Keratinocyte (primary cell): ENCODE results near the gene POPDC2. TPM values are rescaled to one million over a fixed set of nuclear protein-coding genes. Genes with fewer than 3 reads are reported as not detected.

ENCODE experiments used
- DNase-seq: peaks from one replicate; pipeline ENCODE4 v3.0.0-alpha.2; 2011; ENCODE audit warnings: low read depth, missing footprints, low spot score
- FAIRE-seq: peaks from 2 replicates; lab custom pipeline; 2011; peaks lifted over from hg19 to GRCh38; lab: Jason Lieb, UNC
- H2AFZ ChIP-seq: 2 replicates; pipeline ENCODE4 v1.6.0; 2012; ENCODE audit warnings: low read length, control low read depth, inconsistent platforms; ENCODE audit not compliant: control insufficient read depth
- H3K27ac ChIP-seq: 2 replicates; pipeline ENCODE4 v1.5.1; 2011; ENCODE audit warnings: low read length; ENCODE audit not compliant: control insufficient read depth, insufficient read depth
- H3K27me3 ChIP-seq: 3 replicates; pipeline ENCODE4 v1.6.0; 2011; ENCODE audit warnings: low read length; ENCODE audit not compliant: control insufficient read depth, insufficient read depth; ENCODE audit errors: extremely low read depth
- H3K36me3 ChIP-seq, 2 experiments: 2 replicates in 1 of 2; 3 replicates in 1 of 2; pipeline ENCODE4 v1.5.1; 2011; ENCODE audit warnings: low read length in 2 of 2, mild to moderate bottlenecking in 1 of 2; ENCODE audit not compliant: control insufficient read depth in 2 of 2, insufficient read depth in 2 of 2; ENCODE audit errors: extremely low read depth in 1 of 2
- H3K4me1 ChIP-seq: 3 replicates; pipeline ENCODE4 v1.5.1; 2011; ENCODE audit warnings: low read length; ENCODE audit not compliant: control insufficient read depth, insufficient read depth; ENCODE audit errors: extremely low read depth
- H3K4me2 ChIP-seq: 3 replicates; pipeline ENCODE4 v1.6.0; 2011; ENCODE audit warnings: low read depth, low read length; ENCODE audit not compliant: control insufficient read depth, insufficient read depth; ENCODE audit errors: extremely low read depth
- H3K4me3 ChIP-seq, 3 experiments: fragments of 200-600 bp in 1 of 3; sonication (generic) in 1 of 3; 2 replicates in 2 of 3; 3 replicates in 1 of 3; pipeline ENCODE4 v1.5.1; 2011 to 2016; ENCODE audit warnings: low read length in 3 of 3, mild to moderate bottlenecking in 3 of 3, control low read depth in 2 of 3, inconsistent platforms in 1 of 3, low read depth in 1 of 3, mixed read lengths in 1 of 3, mixed run types in 1 of 3, moderate library complexity in 1 of 3; ENCODE audit not compliant: control insufficient read depth in 2 of 3, insufficient read depth in 2 of 3; ENCODE audit errors: extremely low read depth in 1 of 3
- H3K79me2 ChIP-seq: 2 replicates; pipeline ENCODE4 v1.6.0; 2012; ENCODE audit warnings: low read length; ENCODE audit not compliant: control insufficient read depth, insufficient read depth
- H3K9ac ChIP-seq: 3 replicates; pipeline ENCODE4 v1.6.0; 2011; ENCODE audit warnings: low read length; ENCODE audit not compliant: control insufficient read depth, insufficient read depth; ENCODE audit errors: extremely low read depth
- H3K9me1 ChIP-seq: 3 replicates; pipeline ENCODE4 v1.6.0; 2011; ENCODE audit warnings: low read length; ENCODE audit not compliant: control insufficient read depth, insufficient read depth; ENCODE audit errors: extremely low read depth
- H3K9me3 ChIP-seq: 2 replicates; pipeline ENCODE4 v1.5.1; 2012; ENCODE audit warnings: low read depth, low read length; ENCODE audit not compliant: control insufficient read depth
- H4K20me1 ChIP-seq: 3 replicates; pipeline ENCODE4 v1.6.0; 2011; ENCODE audit warnings: low read length; ENCODE audit not compliant: control insufficient read depth, insufficient read depth; ENCODE audit errors: extremely low read depth
- EZH2 ChIP-seq: IDR thresholded peaks from one replicate; pipeline ENCODE4 v1.6.1; 2012; ENCODE audit warnings: inconsistent platforms, mild to moderate bottlenecking, low read length, moderate library complexity
- dilution Hi-C: fragments of 300-500 bp; cut with MboI; formaldehyde crosslinking; loops from one replicate; pipeline ENCODE4 v1.7.0; 2020; ENCODE audit warnings: low sequenced_read_pairs; ENCODE audit not compliant: extremely low pct_ligation_motif_present
- polyA plus RNA-seq, 5 experiments: library from polyadenylated mRNA; depleted of rRNA in 3 of 5; stranded (reverse) in 3 of 5; stranded (forward) in 1 of 5; unstranded in 1 of 5; fragments of >200 nt; gene quantifications; 1 replicate in 1 of 5; 2 replicates in 3 of 5; 3 replicates in 1 of 5; pipeline versions ENCODE4 v1.2.1 to v1.2.3, GENCODE V29; 2011 to 2012; ENCODE audit warnings: missing spikeins in 2 of 5, low read depth in 1 of 5, low replicate concordance in 1 of 5
- TF ChIP-seq, protein P1 (sequence below), 3 experiments: IDR thresholded peaks in 1 of 3; conservative IDR thresholded peaks in 1 of 3; optimal IDR thresholded peaks in 1 of 3; 2 replicates in 2 of 3; 3 replicates in 1 of 3; pipeline versions ENCODE3 to v1.5.1; 2011; ENCODE audit warnings: low read length in 3 of 3, mild to moderate bottlenecking in 3 of 3, moderate library complexity in 2 of 3, control low read depth in 1 of 3, inconsistent platforms in 1 of 3; ENCODE audit not compliant: insufficient read depth in 2 of 3; ENCODE audit errors: extremely low read depth in 1 of 3

The POPDC2 gene
- polyA plus RNA-seq, 1 donor (not counting 4 experiments of a cell fraction or from before 2014, with no cell fraction given): 0.87 TPM

DNA sequence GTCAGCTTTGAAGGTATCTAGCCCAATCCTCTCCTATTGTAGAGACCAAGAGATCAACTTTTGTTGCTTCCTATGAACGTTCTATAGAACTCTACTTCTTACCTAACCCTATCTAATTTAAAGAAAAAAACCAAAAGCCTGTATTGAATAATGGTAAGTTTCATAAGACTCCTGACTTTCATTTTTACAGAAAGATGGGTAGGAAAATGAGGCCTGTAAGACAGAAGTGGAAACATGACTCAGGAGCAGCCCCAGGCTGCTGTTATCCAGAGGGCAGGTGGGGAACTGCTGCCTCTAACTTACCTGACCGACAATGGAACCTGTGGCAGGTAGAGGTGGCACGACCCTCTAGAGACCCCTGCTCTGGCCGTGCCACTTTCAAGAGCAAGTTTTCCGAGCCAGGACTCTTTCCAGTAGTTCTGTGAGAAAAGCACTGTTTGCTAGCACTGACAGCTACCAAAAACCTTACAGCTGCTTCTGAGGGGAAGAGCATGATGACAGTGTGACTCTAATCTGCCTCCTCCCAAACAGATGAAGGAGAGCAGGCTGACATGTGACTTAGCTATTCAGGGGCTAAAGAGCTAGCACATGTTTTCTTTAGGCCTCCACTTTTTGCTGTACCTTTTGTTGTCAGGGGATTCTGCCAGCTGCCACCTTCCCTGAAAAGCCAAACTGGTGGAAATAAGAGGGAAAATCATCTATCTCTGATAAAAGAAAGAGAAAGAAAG, 17.5 kb downstream of the POPDC2 start:
- DNase-seq (no peak), FAIRE-seq (no peak)
- TF ChIP-seq, protein P1, sequence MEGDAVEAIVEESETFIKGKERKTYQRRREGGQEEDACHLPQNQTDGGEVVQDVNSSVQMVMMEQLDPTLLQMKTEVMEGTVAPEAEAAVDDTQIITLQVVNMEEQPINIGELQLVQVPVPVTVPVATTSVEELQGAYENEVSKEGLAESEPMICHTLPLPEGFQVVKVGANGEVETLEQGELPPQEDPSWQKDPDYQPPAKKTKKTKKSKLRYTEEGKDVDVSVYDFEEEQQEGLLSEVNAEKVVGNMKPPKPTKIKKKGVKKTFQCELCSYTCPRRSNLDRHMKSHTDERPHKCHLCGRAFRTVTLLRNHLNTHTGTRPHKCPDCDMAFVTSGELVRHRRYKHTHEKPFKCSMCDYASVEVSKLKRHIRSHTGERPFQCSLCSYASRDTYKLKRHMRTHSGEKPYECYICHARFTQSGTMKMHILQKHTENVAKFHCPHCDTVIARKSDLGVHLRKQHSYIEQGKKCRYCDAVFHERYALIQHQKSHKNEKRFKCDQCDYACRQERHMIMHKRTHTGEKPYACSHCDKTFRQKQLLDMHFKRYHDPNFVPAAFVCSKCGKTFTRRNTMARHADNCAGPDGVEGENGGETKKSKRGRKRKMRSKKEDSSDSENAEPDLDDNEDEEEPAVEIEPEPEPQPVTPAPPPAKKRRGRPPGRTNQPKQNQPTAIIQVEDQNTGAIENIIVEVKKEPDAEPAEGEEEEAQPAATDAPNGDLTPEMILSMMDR (optimal IDR thresholded peaks at IDR 0.05 in 1 of 3, IDR thresholded peaks at IDR 0.05 in 1 of 3, conservative IDR thresholded peaks at IDR 0.05 in 1 of 3; ENCODE audit: extremely low read depth in 1 of 3, insufficient read depth in 2 of 3, low read length in 3 of 3): no peak
- no peak for TF ChIP-seq EZH2
- no peaks in the 10 kb centered on the region for H3K36me3 ChIP-seq
- H3K4me1 ChIP-seq: peaks cover 23% of the 10 kb centered on the region
- no peaks in the 10 kb centered on the region for H3K27me3 ChIP-seq
- H3K9me1 ChIP-seq: no peaks in the 10 kb centered on the region
- H3K4me2 ChIP-seq: no peak overlapping the region
- dilution Hi-C loops: no loop called here
- H3K79me2 ChIP-seq: no peaks in the 10 kb centered on the region
- no peak overlapping the region for H3K4me3 ChIP-seq
- H3K9me3 ChIP-seq: no peaks in the 10 kb centered on the region
- H2AFZ ChIP-seq: no peak overlapping the region
- H3K9ac ChIP-seq: no peak overlapping the region
- no peaks in the 10 kb centered on the region for H4K20me1 ChIP-seq
- no peak overlapping the region for H3K27ac ChIP-seq

DNA sequence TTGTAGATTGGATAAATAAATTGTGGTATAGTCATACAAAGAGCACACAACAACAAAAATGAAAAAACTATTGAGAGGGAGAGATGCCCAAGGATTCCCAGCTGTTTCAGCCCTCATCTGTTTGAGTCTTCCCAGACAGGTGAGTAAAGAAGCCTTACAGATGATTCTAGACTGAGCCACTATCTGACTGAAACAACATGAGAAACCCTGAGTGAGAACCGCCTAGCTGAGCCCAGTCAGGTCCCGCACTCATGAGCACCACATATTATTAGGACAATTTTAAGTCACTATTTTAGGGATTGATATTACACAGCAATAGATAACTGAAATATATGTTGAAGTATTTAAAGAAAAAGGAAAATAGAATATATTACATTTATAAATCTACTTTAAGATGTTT, 19.0 kb downstream of the POPDC2 start:
- dilution Hi-C loops: no loop called here
- Histone ChIP-seq H2AFZ (no peak overlapping the region), H3K9me1 (no peaks in the 10 kb centered on the region), H3K9ac (no peak overlapping the region), H3K9me3 (no peaks in the 10 kb centered on the region), H3K27ac (no peak overlapping the region), H3K4me1 (peaks cover 28% of the 10 kb centered on the region), H3K4me2 (no peak overlapping the region), H4K20me1 (no peaks in the 10 kb centered on the region), H3K4me3 (no peak overlapping the region), H3K27me3 (no peaks in the 10 kb centered on the region), H3K79me2 (no peaks in the 10 kb centered on the region), H3K36me3 (no peaks in the 10 kb centered on the region)
- TF ChIP-seq, protein P1 (optimal IDR thresholded peaks at IDR 0.05 in 1 of 3, IDR thresholded peaks at IDR 0.05 in 1 of 3, conservative IDR thresholded peaks at IDR 0.05 in 1 of 3; ENCODE audit: extremely low read depth in 1 of 3, insufficient read depth in 2 of 3, low read length in 3 of 3): no peak
- TF ChIP-seq EZH2: no peak
- DNase-seq (no peak), FAIRE-seq (no peak)
